T-helper 22 cell (primary cell): ENCODE results near the gene ERICH2.

Source experiments
- DNase-seq: peaks from one replicate; pipeline ENCODE4 v3.0.0-alpha.2; 2020; ENCODE audit warnings: low read depth

Gene ERICH2

GRCh38 chr2:170842785-170843184, 72.6 kb downstream of the ERICH2 start:
- DNase-seq, result no peak

GRCh38 chr2:170843656-170844055, 73.5 kb downstream of the ERICH2 start:
- DNase-seq, result no peak

- DNase-seq, result no peak
These were observed 75.2 kb downstream of the ERICH2 start for GRCh38 chr2:170845343-170845742.

GRCh38 chr2:170846314-170846713, 76.1 kb downstream of the ERICH2 start:
- DNase-seq, result no peak

GRCh38 chr2:170847716-170848115, 77.5 kb downstream of the ERICH2 start:
- no peak for DNase-seq
